BJ (cell line): ENCODE measurements around the gene OSBPL6. TPM values are rescaled to one million over a fixed set of nuclear protein-coding genes. Genes with fewer than 3 reads are reported as not detected.
A peak's percentile ranks its signal among the peaks of the same experiment; 100 is the strongest.

Source experiments
- CTCF ChIA-PET: fragments of 350-600 bp; formaldehyde crosslinking; extraction: SDS; loops from one replicate; lab custom pipeline; 2021; ENCODE audit warnings: antibody characterized with exemption, inconsistent platforms; lab: Yijun Ruan, JAX
- POLR2A ChIA-PET: fragments of 300-600 bp; sonication (Branson Sonifier 250); formaldehyde crosslinking; extraction: SDS; loops from one replicate; lab custom pipeline; 2021; ENCODE audit warnings: antibody characterized with exemption; lab: Charles Lee
- DNase-seq: peaks from one replicate; pipeline ENCODE4 v3.0.0-alpha.2; 2011; ENCODE audit warnings: low read depth
- H3K27me3 ChIP-seq: 2 replicates; pipeline ENCODE4 v1.6.0; 2011; ENCODE audit warnings: low read length; ENCODE audit not compliant: control insufficient read depth, insufficient read depth
- H3K36me3 ChIP-seq: 2 replicates; pipeline ENCODE4 v1.5.1; 2011; ENCODE audit warnings: low read length; ENCODE audit not compliant: control insufficient read depth, insufficient read depth
- H3K4me3 ChIP-seq: 2 replicates; pipeline ENCODE4 v1.5.1; 2011; ENCODE audit warnings: low read depth, mild to moderate bottlenecking, control low read depth, low read length
- CTCF ChIP-seq: IDR thresholded peaks from 2 replicates; pipeline ENCODE4 v1.5.1; 2011; ENCODE audit warnings: low read depth, mild to moderate bottlenecking, control low read depth, inconsistent platforms, low read length, moderate library complexity; ENCODE audit not compliant: insufficient read depth
- polyA plus RNA-seq: library from polyadenylated mRNA; depleted of rRNA; stranded (reverse); fragments of >200 nt; gene quantifications from 2 replicates; pipeline ENCODE4 v1.2.3, GENCODE V29; 2011

OSBPL6 gene
- polyA plus RNA-seq, 1 experiment, result 3.7 TPM

DNA sequence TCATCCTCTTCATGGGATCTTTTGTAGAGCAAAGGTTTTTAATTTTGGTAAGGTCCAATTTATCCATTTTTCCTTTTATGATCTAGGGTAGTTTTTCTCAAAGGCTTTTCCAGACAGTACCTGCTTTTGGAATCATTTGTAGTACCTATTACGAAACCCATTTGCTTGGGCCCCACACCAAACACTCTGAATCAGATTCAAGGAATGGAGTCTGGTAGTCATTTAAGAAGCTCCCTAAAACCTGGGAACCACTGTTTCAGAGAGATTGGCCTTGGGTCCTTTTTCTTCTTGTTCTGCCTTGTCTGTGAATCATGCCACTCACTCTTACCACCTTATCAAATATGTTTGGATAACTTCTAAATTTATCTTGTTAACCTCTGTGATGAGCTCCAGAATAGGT lies 40.3 kb downstream of the OSBPL6 start:
- Histone ChIP-seq H3K27me3 (no peaks in the 10 kb centered on the region), H3K36me3 (no peaks in the 10 kb centered on the region), H3K4me3 (no peak overlapping the region)
- CTCF ChIA-PET, result interaction anchor here (0.7 to 1.3 kb wide), 3 partner anchors 12 to 102 kb away, joined by 3 to 4 read pairs (median 3); no protein-coding TSS in a partner anchor
- TF ChIP-seq CTCF, result no peak
- no peak for DNase-seq
- POLR2A ChIA-PET, result no interaction called here

- no peak for DNase-seq
- H3K36me3 ChIP-seq, result no peaks in the 10 kb centered on the region
- no peak overlapping the region for H3K4me3 ChIP-seq
- ChIA-PET POLR2A (no interaction called here), CTCF (no interaction called here)
- no peak for TF ChIP-seq CTCF
- no peaks in the 10 kb centered on the region for H3K27me3 ChIP-seq
These were observed 43.3 kb downstream of the OSBPL6 start for GRCh38 chr2:178237488-178238153.

DNA sequence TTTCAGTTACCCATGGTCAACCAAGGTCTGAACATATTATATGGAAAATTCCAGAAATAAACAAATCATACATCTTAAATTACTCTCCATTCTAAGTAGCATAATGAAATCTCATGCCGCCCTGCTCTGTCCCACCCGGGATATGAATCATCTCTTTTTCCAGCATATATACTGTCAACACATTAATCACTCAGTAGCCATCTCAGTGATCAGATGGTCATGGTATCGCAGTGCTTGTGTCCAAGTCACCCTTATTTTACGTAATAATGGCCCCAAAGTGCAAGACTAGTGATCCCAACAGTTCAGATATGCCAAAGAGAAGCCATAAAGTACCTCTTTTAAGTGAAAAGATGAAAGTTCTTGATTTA lies 43.8 kb downstream of the OSBPL6 start:
- TF ChIP-seq CTCF, result no peak
- H3K27me3 ChIP-seq, result no peaks in the 10 kb centered on the region
- no peaks in the 10 kb centered on the region for H3K36me3 ChIP-seq
- DNase-seq, result no peak
- H3K4me3 ChIP-seq, result no peak overlapping the region
- POLR2A ChIA-PET, result no interaction called here
- CTCF ChIA-PET, result no interaction called here

- H3K27me3 ChIP-seq, result no peaks in the 10 kb centered on the region
- CTCF ChIA-PET, result no interaction called here
- no peaks in the 10 kb centered on the region for H3K36me3 ChIP-seq
- TF ChIP-seq CTCF, result no peak
- POLR2A ChIA-PET, result no interaction called here
- H3K4me3 ChIP-seq, result no peak overlapping the region
- DNase-seq, result no peak
These were observed 44.4 kb downstream of the OSBPL6 start for GRCh38 chr2:178238750-178239149.

GRCh38 chr2:178241844-178242551 lies 47.7 kb downstream of the OSBPL6 start:
- CTCF ChIA-PET, result interaction anchor here (0.7 kb wide), 1 partner anchor 17 kb away, joined by 3 read pairs; no protein-coding TSS in a partner anchor
- H3K36me3 ChIP-seq, result no peaks in the 10 kb centered on the region
- TF ChIP-seq CTCF, result no peak
- no peak overlapping the region for H3K4me3 ChIP-seq
- peak; percentile 79 for DNase-seq
- POLR2A ChIA-PET, result no interaction called here
- H3K27me3 ChIP-seq, result no peaks in the 10 kb centered on the region
